Astrocyte (in vitro differentiated cells and primary cell): ENCODE data around the gene SPPL3.

Experiments used
- EZH2 ChIP-seq: IDR thresholded peaks from 2 replicates; pipeline ENCODE4 v1.6.1; 2012; ENCODE audit warnings: mild to moderate bottlenecking, low read length, inconsistent platforms; ENCODE audit not compliant: insufficient read depth
- TF ChIP-seq, protein P1 (sequence below): IDR thresholded peaks from 2 replicates; pipeline ENCODE4 v1.5.1; 2011; ENCODE audit warnings: low read depth, mild to moderate bottlenecking, inconsistent platforms, low read length, moderate library complexity; ENCODE audit not compliant: insufficient read depth

DNA sequence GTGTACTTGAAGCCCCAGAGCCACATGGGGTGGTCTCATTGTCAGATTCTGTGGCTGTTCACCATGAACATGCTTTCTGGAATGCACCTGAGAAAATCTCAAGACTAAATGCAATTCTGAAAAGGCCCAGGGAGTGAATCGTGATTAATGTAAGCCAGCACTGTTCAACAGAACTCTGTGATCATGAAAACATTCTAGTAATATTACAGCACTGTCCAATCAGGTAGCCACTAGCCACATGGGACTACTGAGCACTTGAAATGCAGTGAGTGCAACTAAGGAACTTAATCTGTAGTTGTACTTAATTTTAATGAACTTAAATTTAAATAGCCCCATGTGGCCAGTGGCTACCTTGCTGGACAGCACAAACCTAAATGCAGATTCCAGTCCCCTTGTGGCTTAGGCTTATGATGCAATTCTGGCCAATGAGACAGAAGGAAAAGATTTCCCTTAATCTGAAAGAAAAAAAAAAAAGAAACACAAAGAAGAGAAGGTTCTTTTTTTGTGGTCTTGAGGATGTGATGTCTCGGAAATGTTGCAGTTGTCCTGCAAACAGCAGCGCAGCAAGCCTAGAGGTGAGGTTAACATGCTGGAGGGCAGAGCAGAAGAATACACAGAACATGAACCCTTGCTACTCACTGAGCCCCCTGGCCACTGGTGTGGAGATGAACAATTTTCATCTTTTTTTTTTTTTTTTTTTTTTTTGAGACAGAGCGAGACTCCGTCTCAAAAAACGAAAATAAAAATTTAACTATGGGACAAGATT, 48.2 kb downstream of the SPPL3 start:
- TF ChIP-seq, protein P1, sequence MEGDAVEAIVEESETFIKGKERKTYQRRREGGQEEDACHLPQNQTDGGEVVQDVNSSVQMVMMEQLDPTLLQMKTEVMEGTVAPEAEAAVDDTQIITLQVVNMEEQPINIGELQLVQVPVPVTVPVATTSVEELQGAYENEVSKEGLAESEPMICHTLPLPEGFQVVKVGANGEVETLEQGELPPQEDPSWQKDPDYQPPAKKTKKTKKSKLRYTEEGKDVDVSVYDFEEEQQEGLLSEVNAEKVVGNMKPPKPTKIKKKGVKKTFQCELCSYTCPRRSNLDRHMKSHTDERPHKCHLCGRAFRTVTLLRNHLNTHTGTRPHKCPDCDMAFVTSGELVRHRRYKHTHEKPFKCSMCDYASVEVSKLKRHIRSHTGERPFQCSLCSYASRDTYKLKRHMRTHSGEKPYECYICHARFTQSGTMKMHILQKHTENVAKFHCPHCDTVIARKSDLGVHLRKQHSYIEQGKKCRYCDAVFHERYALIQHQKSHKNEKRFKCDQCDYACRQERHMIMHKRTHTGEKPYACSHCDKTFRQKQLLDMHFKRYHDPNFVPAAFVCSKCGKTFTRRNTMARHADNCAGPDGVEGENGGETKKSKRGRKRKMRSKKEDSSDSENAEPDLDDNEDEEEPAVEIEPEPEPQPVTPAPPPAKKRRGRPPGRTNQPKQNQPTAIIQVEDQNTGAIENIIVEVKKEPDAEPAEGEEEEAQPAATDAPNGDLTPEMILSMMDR, result no peak
- TF ChIP-seq EZH2, result no peak
